VCaP (cell line): ENCODE data around the gene MEIS3.
"Not testable (repeated sequence)": the region's sequence is repeated elsewhere in the genome, so short reads cannot be mapped to it uniquely, and the experiment has no call there.

Experiments used
- H3K27ac ChIP-seq: fragments of 450-650 bp; 2 replicates; pipeline ENCODE4 v1.5.1; 2017
- TF ChIP-seq, protein P1 (sequence below): fragments of 450-650 bp; conservative IDR thresholded peaks from 2 replicates; pipeline ENCODE4 v1.5.1; 2017; ENCODE audit warnings: mild to moderate bottlenecking, moderate library complexity

Gene MEIS3

DNA sequence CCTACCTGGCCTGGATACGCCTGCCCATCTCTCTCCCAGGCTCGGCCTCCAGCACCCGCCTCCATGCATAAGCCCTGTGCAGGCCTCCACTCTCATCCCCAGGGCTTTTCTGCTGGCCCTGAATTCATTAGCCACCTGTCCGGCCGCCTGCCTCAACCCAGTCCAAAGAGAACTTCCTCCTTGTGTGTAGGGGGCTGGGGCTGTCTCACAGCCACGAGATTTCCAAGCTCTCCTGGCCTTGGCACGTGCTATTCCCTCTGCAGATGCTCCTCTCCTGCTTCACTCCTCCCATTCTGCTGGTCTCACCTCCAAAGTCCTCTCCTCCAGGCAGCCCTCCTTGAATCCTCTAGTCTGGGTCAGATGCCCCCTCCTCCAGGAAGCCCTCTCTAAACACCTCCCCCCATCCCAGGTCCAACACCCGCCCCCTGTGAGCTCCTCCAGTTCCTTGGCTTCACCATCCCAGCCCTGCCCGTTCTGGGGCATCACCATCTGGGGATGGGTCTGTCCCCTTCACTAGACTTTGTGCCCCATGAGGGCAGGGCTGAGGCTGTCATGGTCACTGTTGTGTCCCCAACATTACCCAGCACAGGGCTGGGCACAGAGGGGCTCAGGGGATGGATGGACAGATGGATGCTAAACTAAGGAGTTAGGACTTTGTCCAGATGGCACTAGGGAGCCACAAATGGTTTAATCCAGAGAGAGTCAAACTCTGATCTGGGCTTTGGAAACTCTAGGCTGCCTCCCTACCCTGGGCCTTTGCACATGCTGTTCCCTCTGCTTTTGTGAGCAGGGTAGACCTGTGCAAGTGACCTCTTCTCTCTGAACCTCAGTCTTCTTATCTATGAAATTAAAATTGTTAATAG, 14.8 kb downstream of the MEIS3 start:
- TF ChIP-seq, protein P1, sequence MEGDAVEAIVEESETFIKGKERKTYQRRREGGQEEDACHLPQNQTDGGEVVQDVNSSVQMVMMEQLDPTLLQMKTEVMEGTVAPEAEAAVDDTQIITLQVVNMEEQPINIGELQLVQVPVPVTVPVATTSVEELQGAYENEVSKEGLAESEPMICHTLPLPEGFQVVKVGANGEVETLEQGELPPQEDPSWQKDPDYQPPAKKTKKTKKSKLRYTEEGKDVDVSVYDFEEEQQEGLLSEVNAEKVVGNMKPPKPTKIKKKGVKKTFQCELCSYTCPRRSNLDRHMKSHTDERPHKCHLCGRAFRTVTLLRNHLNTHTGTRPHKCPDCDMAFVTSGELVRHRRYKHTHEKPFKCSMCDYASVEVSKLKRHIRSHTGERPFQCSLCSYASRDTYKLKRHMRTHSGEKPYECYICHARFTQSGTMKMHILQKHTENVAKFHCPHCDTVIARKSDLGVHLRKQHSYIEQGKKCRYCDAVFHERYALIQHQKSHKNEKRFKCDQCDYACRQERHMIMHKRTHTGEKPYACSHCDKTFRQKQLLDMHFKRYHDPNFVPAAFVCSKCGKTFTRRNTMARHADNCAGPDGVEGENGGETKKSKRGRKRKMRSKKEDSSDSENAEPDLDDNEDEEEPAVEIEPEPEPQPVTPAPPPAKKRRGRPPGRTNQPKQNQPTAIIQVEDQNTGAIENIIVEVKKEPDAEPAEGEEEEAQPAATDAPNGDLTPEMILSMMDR, result no peak
- H3K27ac ChIP-seq, result no peak overlapping the region

DNA sequence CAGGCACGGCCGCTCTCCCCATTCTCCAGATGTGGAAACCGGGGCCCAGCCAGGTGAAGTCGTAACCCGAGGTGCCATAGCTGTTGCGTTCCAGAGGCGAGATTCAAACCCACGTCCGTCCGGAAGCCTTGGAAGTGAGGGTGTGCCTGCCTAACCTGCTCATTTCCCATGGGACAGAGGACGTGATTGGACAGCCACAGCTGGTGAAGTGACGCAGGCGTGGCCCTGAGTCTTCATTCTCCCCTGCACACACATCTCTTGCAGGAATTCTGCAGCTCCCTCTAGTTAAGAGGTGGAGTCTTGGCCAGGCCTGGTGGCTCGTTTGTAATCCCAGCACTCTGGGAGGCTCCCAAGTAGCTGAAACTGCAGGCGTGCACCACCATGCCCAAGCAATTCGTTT, 16.8 kb downstream of the MEIS3 start:
- TF ChIP-seq, protein P1, result no peak
- H3K27ac ChIP-seq, result no peak overlapping the region

DNA sequence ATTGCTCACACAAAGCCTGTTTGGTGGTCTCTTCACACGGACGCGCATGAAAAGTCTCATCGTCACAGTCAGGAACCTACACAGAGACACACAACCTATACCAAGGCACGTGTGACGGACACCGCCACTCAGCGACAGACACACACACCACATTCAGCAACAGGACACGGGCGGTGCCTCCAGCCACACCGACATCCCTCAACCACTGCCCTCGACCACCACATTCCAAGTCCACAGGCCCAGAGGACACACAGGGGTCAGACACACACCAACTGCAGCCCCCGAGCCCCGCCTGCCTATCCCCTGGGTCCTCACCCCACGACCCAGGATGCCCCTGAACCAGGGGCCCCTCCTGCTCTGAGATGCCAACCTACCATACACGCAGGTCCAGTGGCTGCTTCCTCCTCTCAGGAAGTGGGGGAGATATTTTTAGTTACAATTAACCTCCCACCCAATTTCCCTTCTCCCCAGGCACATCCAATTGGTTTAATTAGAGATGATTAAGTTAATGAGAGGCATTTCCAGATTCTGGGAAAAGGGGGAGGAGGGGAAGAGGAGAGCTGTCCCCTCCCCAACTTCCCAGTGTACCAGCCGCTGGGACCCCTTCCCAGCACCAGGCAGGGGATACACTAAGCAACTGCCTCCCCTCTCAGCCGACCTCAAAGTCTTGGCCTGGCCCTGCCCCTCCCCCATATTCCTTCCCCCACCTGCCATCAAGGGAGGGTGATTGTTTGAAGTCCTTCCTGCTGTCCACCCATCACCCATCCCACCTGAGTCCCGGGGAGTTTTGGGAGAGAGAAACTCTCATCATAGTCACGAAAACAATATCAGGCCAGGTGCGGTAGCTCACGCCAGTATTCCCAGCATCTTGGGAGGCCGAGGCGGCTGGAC, 20.4 kb downstream of the MEIS3 start:
- TF ChIP-seq, protein P1, result no peak
- H3K27ac ChIP-seq, result no peak overlapping the region

DNA sequence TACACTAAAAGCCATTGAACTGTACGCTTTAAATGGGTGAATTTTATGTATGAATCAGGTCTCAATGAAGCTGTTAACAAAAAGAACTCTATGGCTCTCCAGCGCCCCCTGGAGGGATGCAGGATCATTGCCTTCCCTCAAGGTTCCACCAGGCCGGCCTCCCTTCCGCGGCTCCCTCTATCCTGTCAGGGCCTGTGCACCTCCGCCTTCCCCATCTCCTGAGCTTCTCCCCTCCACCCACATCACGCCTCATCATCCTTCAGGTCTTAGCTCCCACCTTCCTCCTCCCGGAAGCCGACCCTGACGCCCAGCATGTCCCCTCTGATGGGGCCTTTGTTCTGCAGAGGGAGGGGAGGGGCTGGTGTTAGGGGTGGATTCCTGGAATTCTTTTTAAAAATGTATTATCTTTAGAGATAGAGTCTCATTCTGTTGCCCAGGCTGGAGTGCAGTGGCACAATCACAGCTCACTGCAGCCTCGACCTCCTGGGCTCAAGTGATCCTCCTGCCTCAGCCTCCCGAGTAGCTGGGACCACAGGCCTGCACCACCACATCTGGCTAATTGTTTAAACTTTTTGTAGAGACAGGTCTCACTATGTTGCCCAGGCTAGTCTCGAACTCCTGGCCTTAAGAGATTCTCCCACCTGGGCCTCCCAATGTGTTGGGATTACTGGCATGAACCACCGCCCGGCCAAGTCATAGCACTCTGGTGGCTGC, 27.7 kb downstream of the MEIS3 start:
- no peak overlapping the region for H3K27ac ChIP-seq
- TF ChIP-seq, protein P1, result peak; percentile 95

DNA sequence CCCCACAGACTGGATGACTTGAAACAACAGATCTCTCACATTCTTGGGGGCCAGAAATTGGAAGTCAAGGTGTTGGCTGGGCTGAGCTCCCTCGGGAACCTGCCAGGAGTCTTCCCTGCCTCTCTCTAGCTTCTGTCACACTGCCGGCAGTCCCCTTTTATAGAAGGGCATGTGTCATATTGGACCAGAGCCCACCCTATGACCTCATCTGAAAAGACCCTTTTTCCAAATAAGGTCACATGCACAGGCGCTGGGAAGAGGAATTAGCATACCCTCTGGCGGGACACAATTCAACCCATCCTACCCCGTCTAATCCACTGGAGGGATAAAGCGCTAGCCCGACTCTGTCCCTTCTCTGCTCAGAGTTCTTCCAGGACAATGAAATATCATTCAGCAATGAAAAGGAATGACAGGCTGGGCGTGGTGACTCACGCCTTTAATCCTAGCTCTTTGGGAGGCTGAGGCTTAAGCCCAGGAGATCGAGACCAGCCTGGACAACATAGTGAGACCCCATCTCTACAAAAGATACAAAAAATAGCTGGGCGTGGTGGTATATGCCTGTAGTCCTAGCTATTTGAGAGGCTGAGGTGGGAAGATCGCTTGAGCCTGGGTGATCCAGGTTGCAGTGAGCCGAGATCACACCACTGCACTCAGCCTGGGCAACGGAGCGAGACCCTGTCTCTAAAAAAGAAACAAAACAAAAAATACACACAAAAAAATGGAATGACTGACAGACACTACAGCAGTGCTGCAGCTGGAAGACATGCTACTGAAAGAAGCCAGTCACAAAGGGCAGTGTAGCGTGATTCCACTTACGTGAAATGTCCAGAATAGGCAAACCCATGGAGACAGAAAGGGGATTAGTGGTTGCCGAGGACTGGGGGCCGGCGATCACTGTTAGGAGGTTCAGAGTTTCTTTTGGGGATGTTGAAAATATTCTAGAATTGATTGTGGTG, 28.5 kb downstream of the MEIS3 start:
- H3K27ac ChIP-seq, result no peak overlapping the region
- TF ChIP-seq, protein P1, result no peak

DNA sequence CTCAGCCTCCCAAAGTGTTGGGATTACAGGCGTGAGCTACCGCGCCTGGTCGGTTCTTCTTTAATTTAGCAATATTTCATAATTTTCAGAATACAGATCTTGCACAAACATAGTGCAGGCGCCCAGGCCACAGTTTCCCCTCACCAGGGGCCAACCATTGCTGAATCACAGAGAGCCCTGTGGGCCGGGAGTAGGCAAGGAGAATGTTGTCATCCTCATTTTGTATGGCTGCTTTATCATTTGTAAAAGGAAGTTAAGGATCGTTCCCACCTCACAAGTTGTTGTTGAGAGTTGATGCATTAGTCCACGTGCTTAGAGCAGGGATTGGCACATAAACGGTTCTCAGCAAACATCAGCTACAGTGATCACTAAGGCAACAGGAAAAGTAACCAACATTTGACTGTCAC, 30.2 kb downstream of the MEIS3 start:
- TF ChIP-seq, protein P1, result no peak
- H3K27ac ChIP-seq, result no peak overlapping the region

DNA sequence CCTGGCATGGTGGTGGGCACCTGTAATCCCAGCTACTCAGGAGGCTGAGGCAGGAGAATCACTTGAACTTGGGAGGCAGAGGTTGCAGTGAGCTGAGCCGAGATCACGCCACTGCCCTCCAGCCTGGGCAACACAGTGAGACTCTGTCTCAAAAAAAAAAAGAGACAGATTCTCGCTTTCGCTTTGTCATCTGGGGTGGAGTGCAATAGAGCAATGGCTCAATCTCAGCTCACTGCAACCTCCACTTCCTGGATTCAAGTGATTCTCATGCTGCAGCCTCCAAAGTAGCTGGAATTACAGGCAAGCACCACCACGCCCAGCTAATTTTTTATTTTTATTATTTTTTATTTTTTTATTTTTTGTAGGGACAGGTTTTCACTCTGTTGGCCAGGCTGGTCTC, 30.6 kb downstream of the MEIS3 start:
- H3K27ac ChIP-seq, result not testable (repeated sequence)

DNA sequence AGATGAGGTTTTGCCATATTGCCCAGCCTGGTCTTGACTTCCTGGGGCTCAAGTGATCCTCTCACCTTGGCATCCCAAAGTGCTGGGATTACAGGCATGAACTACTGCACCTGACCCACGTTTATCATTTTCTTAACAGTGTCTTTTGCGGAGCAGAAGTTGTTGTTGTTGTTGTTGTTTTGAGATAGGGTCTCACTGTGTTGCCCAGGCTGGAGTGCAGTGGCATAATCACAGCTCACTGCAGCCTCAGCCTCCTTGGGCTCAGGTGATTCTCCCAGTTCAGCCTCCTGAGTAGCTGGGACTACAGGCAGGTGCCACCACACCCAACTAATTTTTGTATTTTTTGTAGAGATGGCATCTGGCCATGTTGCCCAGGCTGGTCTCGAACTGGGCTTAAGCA, 31.7 kb downstream of the MEIS3 start:
- H3K27ac ChIP-seq, result not testable (repeated sequence)

DNA sequence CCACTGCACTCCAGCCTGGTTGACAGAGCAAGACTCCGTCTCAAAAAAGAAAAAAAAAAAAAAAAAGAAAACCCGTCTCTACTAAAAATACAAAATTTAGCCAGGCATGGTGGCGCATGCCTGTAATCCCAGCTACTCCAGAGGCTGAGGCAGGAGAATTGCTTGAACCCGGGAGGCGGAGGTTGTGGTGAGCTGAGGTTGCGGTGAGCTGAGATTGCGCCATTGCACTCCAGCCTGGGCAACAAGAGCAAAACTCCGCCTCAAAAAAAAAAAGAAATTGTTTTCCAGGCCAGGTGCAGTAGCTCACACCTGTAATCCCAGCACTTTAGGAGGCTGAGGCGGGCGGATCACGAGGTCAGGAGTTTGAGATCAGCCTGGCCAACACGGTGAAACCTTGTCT, 32.7 kb downstream of the MEIS3 start:
- not testable (repeated sequence) for H3K27ac ChIP-seq

DNA sequence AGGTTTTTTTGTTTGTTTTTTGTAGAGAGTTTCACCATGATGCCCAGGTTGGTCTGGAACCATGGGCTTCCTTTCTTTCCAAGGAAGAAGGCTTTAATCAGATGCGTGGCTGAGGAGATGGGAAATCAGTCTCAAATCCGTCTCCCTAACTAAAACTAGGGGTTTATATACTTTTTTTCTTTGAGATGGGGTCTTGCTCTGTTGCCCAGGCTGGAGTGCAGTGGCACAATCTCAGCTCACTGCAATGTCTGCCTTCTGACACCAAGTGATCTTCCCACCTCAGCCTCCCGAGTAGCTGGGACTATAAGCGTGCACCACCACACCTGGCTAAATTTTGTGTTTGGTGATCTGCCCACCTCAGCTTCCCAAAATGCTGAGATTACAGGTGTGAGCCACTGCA, 34.8 kb downstream of the MEIS3 start:
- not testable (repeated sequence) for H3K27ac ChIP-seq

DNA sequence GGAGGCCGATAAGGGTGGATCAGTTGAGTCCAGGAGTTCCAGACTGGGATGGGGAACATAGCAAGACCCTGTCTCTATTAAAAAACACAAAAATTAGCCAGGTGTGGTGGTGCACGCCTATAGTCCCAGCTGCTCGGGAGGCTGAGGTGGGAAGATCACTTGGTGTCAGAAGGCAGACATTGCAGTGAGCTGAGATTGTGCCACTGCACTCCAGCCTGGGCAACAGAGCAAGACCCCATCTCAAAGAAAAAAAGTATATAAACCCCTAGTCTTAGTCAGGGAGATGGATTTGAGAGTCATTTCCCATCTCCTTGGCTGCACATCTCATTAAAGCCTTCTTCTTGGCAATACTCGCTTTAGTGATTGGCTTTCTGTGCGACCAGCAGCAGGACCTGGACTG, 35.4 kb downstream of the MEIS3 start:
- not testable (repeated sequence) for H3K27ac ChIP-seq
